EL (cell line): ENCODE data around the gene COQ3.
A peak's percentile ranks its signal among the peaks of the same experiment; 100 is the strongest.

ENCODE experiments used
- DNase-seq: peaks from one replicate; pipeline ENCODE4 v3.0.0-alpha.2; 2016

The COQ3 gene

DNA sequence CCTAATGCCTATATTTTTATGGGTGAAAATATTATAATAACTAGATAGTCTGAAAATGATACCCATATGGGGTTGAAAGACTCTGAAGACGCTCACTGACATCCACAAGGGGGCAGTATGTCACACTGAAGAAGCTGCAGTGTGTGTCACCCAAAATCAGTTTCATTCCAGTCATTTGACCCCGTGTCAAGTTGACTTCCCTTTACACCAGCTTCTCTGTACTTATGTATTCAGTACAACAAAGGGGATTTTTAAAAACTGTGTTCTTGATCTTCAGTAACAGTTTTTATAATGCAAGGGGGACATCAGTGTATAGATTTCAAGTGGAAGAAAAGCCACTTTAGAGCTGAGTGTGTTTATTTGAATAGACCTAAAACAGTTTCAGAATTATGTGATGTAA lies 63.8 kb downstream of the COQ3 start:
- peak; percentile 76 for DNase-seq

DNA sequence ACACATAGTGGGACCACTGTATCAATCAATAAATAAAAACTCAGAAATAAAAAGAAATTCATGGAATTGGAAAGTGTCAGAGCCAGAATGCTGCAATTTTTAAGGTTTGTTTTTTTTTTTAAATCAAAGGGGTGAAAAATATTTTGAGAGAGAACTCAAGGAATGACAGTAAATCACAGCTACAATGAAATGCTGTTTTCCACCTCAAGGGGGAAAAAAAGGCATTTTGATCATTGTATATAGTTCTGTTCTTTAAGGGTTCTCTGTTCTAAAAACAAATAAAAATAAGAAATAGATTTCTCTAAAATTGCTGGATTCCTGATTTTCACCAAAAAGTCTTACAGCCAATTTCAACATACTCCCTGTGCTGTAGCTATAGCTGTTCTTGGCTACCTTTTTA lies 69.0 kb downstream of the COQ3 start:
- no peak for DNase-seq
